ENCODE measurements around the gene SERPINE1. TPM values are rescaled to one million over a fixed set of nuclear protein-coding genes. Genes with fewer than 3 reads are reported as not detected.
"Not testable (repeated sequence)": the region's sequence is repeated elsewhere in the genome, so short reads cannot be mapped to it uniquely, and the experiment has no call there.

The SERPINE1 gene
- total and polyA plus RNA-seq, 2 of the 4 experiments (the other 2 are of a cell fraction) = 1,441 to 2,783 TPM

DNA sequence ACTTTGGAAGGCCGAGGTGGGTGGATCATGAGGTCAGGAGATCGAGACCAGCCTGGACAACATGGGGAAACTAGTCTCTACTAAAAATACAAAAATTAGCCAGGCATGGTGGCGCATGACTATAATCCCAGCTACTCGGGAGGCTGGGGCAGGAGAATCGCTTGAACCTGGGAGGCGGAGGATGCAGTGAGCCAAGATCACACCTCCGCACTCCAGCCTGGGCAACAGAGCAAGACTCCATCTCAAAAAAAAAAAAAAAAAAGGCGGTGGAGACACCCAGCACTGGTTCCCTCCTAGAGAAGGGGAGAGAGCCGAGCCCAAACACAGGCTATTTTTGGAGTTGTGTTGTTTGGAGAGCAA, 5.3 kb upstream of the SERPINE1 start:
- H4K8ac ChIP-seq (ENCODE audit: low read depth in 2 of 2, low read length in 2 of 2) = peak overlapping the region; percentile 50 to 71; a peak in 3 of 4 replicates
- peak overlapping the region; percentile 84; the same call in 1 of the 2 replicates for H3K23ac ChIP-seq (ENCODE audit: low read depth, low read length)
- H3K9me3 ChIP-seq (ENCODE audit: control insufficient read depth, insufficient read depth, low read length); intact Hi-C loops (cut with micrococcal nuclease); CTCF ChIA-PET; H3K27me3 ChIP-seq (ENCODE audit: control insufficient read depth, insufficient read depth, low read length); H3K9ac ChIP-seq (ENCODE audit: low read depth, low read length); H3K36me3 ChIP-seq (ENCODE audit: control insufficient read depth, insufficient read depth, low read length); H2AFZ ChIP-seq (replicated peaks; ENCODE audit: low read length, poor library complexity); DNase-seq; H3K4me2 ChIP-seq (ENCODE audit: low read depth, low read length); ATAC-seq (ENCODE audit: low read depth); H3K4me3 ChIP-seq (ENCODE audit: insufficient read depth, low read depth, low read length); H4K20me1 ChIP-seq (ENCODE audit: insufficient read depth, low read length); H3K56ac ChIP-seq (ENCODE audit: extremely low read depth, insufficient read depth, low read length); dilution Hi-C loops (cut with HindIII; ENCODE audit: low sequenced_read_pairs, unreplicated experiment); H2AK9ac ChIP-seq (replicated peaks; ENCODE audit: low read depth, low read length, poor library complexity): not testable (repeated sequence)
- peak overlapping the region; percentile 87 for H4K91ac ChIP-seq (ENCODE audit: insufficient read depth, low read depth, low read length)
- H2BK15ac ChIP-seq (ENCODE audit: low read depth, low read length) = peak overlapping the region; percentile 87; the same call in 1 of the 3 replicates
- H3K27ac ChIP-seq (ENCODE audit: insufficient read depth, low read length) = peak overlapping the region; percentile 77
- peak overlapping the region; percentile 86 for H3K14ac ChIP-seq (replicated peaks; ENCODE audit: low read depth, low read length)
- H3K18ac ChIP-seq (ENCODE audit: low read depth, low read length) = peak overlapping the region; percentile 31; the same call in 1 of the 2 replicates
- peaks cover 33% of the 10 kb centered on the region for H3K9me1 ChIP-seq (ENCODE audit: insufficient read depth, low read length)
- H4K5ac ChIP-seq (ENCODE audit: low read depth, low read length) = peak overlapping the region; percentile 9; the same call in 1 of the 2 replicates
- peaks cover 4 to 46% of the 10 kb centered on the region in 2 experiments; a peak in 2 of 4 replicates for H3K79me1 ChIP-seq (ENCODE audit: low read depth in 1 of 2, low read length in 2 of 2)
- H3K4me1 ChIP-seq (ENCODE audit: control insufficient read depth, insufficient read depth, low read length) = peaks cover 28% of the 10 kb centered on the region
- peak overlapping the region; percentile 95 for H2BK20ac ChIP-seq (ENCODE audit: low read depth, low read length)
- in situ Hi-C loops (cut with MboI; ENCODE audit: low sequenced_read_pairs) = loop anchor here (25.0 kb wide), 1 partner anchor 684 kb away; the partner anchor contains the start of genes MEPCE, PPP1R35 and ZCWPW1
- POLR2A ChIA-PET (ENCODE audit: unreplicated experiment) = interaction anchor here (1.0 to 1.1 kb wide), 2 partner anchors 15 to 36 kb away, joined by 3 read pairs; partner anchors contain the start of gene TRIM56
- H2BK5ac ChIP-seq (ENCODE audit: low read depth, low read length, poor library complexity, severe bottlenecking) = peak overlapping the region; percentile 79
- H2BK120ac ChIP-seq (ENCODE audit: low read depth, low read length) = peak overlapping the region; percentile 94
- no CpG with 5 or more reads among the region's 9 CpGs for whole genome bisulfite sequencing, 2 experiments (ENCODE audit: extremely low coverage in 2 of 2, insufficient read length in 1 of 2)
- BruUV-seq (replicated peaks) = TSS peak; percentile 67
- peak overlapping the region; percentile 97 for H3K4ac ChIP-seq (ENCODE audit: low read depth, low read length)
- peak overlapping the region; percentile 97 for H2AK5ac ChIP-seq (ENCODE audit: low read depth, low read length)

Data from IMR-90 (cell line).